ENCODE results near the gene KNDC1.

GRCh38 chr10:133263674-133264073 is 103.7 kb downstream of the KNDC1 start:
- TF ChIP-seq CTCF (IDR thresholded peaks at IDR 0.05), result no peak
- TF ChIP-seq POLR2A (IDR thresholded peaks at IDR 0.05), result no peak

Measured in right lobe of liver (tissue), 4 donors.